ENCODE measurements around the gene CAMK1D. TPM values are rescaled to one million over a fixed set of nuclear protein-coding genes. Genes with fewer than 3 reads are reported as not detected.

The CAMK1D gene
- polyA plus RNA-seq, 2 of the 4 experiments (the other 2 are of a cell fraction): 6.6 to 12.5 TPM

GRCh38 chr10:12644380-12645144, 295.2 kb downstream of the CAMK1D start:
- no peak for TF ChIP-seq BCL3 (IDR thresholded peaks at IDR 0.05)
- no peak for TF ChIP-seq HDAC2 (IDR thresholded peaks at IDR 0.05)
- TF ChIP-seq ZSCAN20 (CRISPR knock-in tag; IDR thresholded peaks at IDR 0.05): no peak
- TF ChIP-seq EHF (CRISPR knock-in tag; IDR thresholded peaks at IDR 0.05): no peak
- TF ChIP-seq FOSL2 (IDR thresholded peaks at IDR 0.05): no peak
- no peak for TF ChIP-seq FOSL2 (CRISPR knock-in tag; IDR thresholded peaks at IDR 0.05)
- no peak for TF ChIP-seq TFCP2L1 (CRISPR knock-in tag; IDR thresholded peaks at IDR 0.05)
- TF ChIP-seq CEBPB (IDR thresholded peaks at IDR 0.05): no peak
- TF ChIP-seq NFE2L2 (conservative IDR thresholded peaks at IDR 0.05; ENCODE audit: low read length): no peak
- TF ChIP-seq REST (IDR thresholded peaks at IDR 0.05): no peak
- TF ChIP-seq NR3C1 (IDR thresholded peaks at IDR 0.05): no peak
- TF ChIP-seq ELK1 (IDR thresholded peaks at IDR 0.05; ENCODE audit: low read depth, low read length): no peak
- no peak for TF ChIP-seq CTCF (IDR thresholded peaks at IDR 0.05)
- no peak for TF ChIP-seq TP53 (CRISPR knock-in tag; IDR thresholded peaks at IDR 0.05)
- TF ChIP-seq JUN (IDR thresholded peaks at IDR 0.05): no peak
- TF ChIP-seq POLR2AphosphoS2 (conservative IDR thresholded peaks at IDR 0.05; ENCODE audit: low read length): no peak
- TF ChIP-seq ZFP36 (IDR thresholded peaks at IDR 0.05; ENCODE audit: borderline replicate concordance, partially characterized antibody): no peak
- ATAC-seq (no peak), DNase-seq (ENCODE audit: low read depth in 1 of 2, low spot score in 1 of 2) (no peak), FAIRE-seq (no peak)
- Histone ChIP-seq H3K4me1 (no peaks in the 10 kb centered on the region), H3K4me3 (no peak overlapping the region), H3K4me2 (no peak overlapping the region), H3K9me3 (no peaks in the 10 kb centered on the region), H3K27ac (0 out of 6 replicates have a peak overlapping the region, but pooled peaks of 1 of the 2 experiments have one; percentile 11)
- CTCF ChIA-PET: interaction anchor here (0.6 to 2.0 kb wide), 4 partner anchors 8 to 380 kb away, joined by 4 to 6 read pairs (median 5); no protein-coding TSS in a partner anchor
- POLR2A ChIA-PET: no interaction called here
- WGBS (ENCODE audit: missing lambda C conversion rate): 86% methylated on average over 4 of the region's 4 CpGs

- 93% methylated on average over 11 of the region's 11 CpGs for WGBS (ENCODE audit: missing lambda C conversion rate)
- no peak for ATAC-seq
- Histone ChIP-seq H3K9me3 (no peaks in the 10 kb centered on the region), H3K4me1 (no peaks in the 10 kb centered on the region), H3K27ac (no peak overlapping the region), H3K4me2 (no peak overlapping the region), H3K4me3 (no peak overlapping the region)
- no peak for FAIRE-seq
- CTCF ChIA-PET: interaction anchor here (1.4 to 3.4 kb wide), 3 partner anchors 11 to 381 kb away, joined by 3 to 16 read pairs (median 6); no protein-coding TSS in a partner anchor
- no peak for DNase-seq (ENCODE audit: low read depth in 1 of 2, low spot score in 1 of 2)
- POLR2A ChIA-PET: no interaction called here
- no peak for TF ChIP-seq ESRRA (IDR thresholded peaks at IDR 0.05; ENCODE audit: borderline replicate concordance, low read length)
- no peak for TF ChIP-seq REST (IDR thresholded peaks at IDR 0.05)
- TF ChIP-seq CTCF (IDR thresholded peaks at IDR 0.05): no peak
- no peak for TF ChIP-seq POLR2A (IDR thresholded peaks at IDR 0.05; ENCODE audit: low read length)
Observed at GRCh38 chr10:12645449-12645848, 296.1 kb downstream of the CAMK1D start.
